ENCODE measurements around the gene ARL17A. TPM values are rescaled to one million over a fixed set of nuclear protein-coding genes. Genes with fewer than 3 reads are reported as not detected.
"Not testable (repeated sequence)": the region's sequence is repeated elsewhere in the genome, so short reads cannot be mapped to it uniquely, and the experiment has no call there.

Gene ARL17A
- 8.9 TPM for total RNA-seq

- DNase-seq (ENCODE audit: low read depth in 2 of 3, low spot score in 2 of 3) = not testable (repeated sequence)
These were observed at the start of gene ARL17A for GRCh38 chr17:46579083-46580075. ARL17A (minus strand) TSS chr17:46579691; CDS start chr17:46576322, 3,369 bp downstream.

GRCh38 chr17:46628753-46629436 lies 49.4 kb upstream of the ARL17A start:
- not testable (repeated sequence) for DNase-seq (ENCODE audit: low read depth in 2 of 3, low spot score in 2 of 3)

DNA sequence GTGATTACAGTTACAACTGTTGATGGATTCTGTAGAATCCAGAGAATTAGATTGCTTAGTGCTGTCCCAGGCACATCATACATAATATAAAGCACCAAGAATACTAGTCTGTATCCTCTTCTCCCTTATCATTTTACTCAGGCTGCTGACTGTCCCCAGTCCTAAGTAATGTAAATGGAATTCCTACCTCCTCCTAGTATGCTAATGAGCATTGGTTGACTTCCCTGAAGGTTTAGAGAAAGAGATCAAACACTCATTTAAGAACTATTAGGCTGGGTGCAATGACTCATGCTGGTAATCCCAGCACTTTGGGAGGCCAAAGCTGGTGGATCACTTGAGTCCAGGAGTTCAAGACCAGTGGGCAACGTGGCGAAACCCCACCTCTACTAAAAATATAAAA lies 48.0 kb upstream of the ARL17A start:
- DNase-seq (ENCODE audit: low read depth in 2 of 3, low spot score in 2 of 3) = not testable (repeated sequence)

DNA sequence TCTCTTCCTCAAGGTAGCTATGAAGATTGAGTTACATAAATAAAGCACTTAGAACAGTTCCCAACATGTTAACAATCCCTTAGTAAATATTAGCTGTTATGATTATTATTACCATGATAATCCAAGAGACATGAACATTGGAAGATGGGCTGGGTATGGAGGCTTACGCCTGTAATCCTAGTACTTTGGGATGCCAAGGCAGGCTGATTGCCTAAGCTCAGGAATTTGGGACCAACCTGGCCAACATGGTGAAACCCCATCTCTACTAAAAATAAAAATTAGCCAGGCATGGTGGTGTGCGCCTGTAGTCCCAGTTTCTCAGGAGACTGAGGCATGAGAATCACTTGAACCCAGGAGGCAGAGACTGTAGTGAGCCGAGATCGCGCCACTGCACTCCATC lies 45.2 kb upstream of the ARL17A start:
- not testable (repeated sequence) for DNase-seq (ENCODE audit: low read depth in 2 of 3, low spot score in 2 of 3)

DNA sequence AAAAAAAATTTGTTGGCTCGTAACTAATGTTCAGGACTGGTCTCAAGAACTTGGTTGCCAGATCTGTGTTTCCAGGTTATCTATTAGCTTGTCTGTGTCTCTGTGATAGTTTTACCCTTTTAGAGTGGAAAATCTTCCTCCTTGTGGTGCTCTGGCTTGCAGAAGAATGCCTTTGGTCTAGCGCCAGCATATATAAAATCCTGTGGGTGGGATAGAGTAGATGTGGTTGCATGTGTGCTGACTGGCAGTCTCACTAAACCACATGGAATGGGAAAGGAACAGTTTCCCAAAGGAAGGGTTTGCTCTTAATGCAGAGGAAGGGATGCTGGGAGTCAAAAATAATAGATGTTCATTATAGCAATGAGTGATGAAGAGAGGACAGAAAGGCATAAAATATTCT lies 44.3 kb upstream of the ARL17A start:
- DNase-seq (ENCODE audit: low read depth in 2 of 3, low spot score in 2 of 3) = not testable (repeated sequence)

GRCh38 chr17:46618975-46619374 lies 39.5 kb upstream of the ARL17A start:
- DNase-seq (ENCODE audit: low read depth in 2 of 3, low spot score in 2 of 3) = not testable (repeated sequence)

- DNase-seq (ENCODE audit: low read depth in 2 of 3, low spot score in 2 of 3) = not testable (repeated sequence)
These were observed 37.6 kb upstream of the ARL17A start for GRCh38 chr17:46617121-46617520.

GRCh38 chr17:46613876-46614275 lies 34.4 kb upstream of the ARL17A start:
- not testable (repeated sequence) for DNase-seq (ENCODE audit: low read depth in 2 of 3, low spot score in 2 of 3)

DNA sequence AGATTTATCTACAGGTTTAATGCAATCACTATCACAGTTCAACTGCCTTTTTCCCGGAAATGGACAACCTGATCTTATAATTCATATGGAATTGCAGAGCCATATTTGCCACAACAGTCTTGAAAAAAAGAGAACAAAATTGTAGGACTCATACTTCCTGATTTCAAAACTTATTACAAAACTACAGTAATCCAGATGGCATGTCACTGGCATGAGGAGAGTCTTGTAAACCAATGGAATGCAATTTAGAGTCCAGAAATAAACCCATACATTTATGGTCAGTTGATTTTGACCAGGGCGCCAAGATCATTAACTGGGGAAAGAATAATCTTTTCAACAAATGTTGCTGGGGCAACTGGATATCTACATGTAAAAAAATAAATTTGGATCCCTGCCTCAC lies 31.8 kb upstream of the ARL17A start:
- DNase-seq (ENCODE audit: low read depth in 2 of 3, low spot score in 2 of 3) = not testable (repeated sequence)

GRCh38 chr17:46603125-46603524 lies 23.6 kb upstream of the ARL17A start:
- DNase-seq (ENCODE audit: low read depth in 2 of 3, low spot score in 2 of 3) = not testable (repeated sequence)

GRCh38 chr17:46600767-46601166 lies 21.3 kb upstream of the ARL17A start:
- DNase-seq (ENCODE audit: low read depth in 2 of 3, low spot score in 2 of 3) = not testable (repeated sequence)

GRCh38 chr17:46598344-46598931 lies 18.9 kb upstream of the ARL17A start:
- not testable (repeated sequence) for DNase-seq (ENCODE audit: low read depth in 2 of 3, low spot score in 2 of 3)

DNA sequence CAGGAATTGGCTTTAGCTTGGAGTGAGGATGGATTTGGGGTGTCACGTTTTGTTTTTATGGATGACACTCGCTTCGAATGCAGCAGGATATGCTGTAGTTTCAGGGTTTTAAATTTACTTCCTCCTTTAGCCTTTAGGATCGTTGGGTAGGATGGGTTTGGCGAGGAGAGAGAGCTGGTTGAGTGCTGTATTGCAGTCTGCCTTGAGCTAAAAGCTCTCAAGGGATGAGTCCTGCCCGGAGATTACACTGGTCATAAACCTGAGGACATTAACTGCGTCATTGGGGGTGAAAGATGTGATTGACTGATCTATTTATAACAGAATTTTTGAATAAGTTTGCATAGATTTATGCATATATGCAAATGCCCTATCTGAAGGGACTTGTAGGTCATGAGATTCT lies 11.8 kb upstream of the ARL17A start:
- DNase-seq (ENCODE audit: low read depth in 2 of 3, low spot score in 2 of 3) = not testable (repeated sequence)

GRCh38 chr17:46590157-46591146 lies 11.0 kb upstream of the ARL17A start, which contains the start of gene NSF:
NSF (plus strand) TSS chr17:46590669; CDS start chr17:46590776, 107 bp downstream.
- not testable (repeated sequence) for DNase-seq (ENCODE audit: low read depth in 2 of 3, low spot score in 2 of 3)

DNA sequence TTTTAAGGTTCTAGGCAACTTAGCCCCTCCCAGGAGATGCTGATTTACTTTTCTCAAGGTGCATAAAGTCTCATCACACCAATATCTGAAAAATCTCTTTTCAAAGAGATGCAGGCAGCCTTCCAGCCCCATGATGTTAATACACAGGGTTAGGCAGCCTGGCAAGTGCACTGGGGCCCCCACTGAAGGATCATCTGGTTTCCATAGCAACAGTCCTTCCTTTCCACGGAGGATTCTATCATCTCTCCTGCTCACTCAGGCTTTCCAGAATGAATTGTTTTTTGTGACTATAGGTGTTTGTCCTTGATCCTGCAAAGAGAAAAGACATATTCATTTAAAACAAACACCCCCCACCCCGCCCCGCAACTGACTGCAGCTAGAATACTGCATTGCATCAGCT lies 6.0 kb upstream of the ARL17A start:
- not testable (repeated sequence) for DNase-seq (ENCODE audit: low read depth in 2 of 3, low spot score in 2 of 3)

DNA sequence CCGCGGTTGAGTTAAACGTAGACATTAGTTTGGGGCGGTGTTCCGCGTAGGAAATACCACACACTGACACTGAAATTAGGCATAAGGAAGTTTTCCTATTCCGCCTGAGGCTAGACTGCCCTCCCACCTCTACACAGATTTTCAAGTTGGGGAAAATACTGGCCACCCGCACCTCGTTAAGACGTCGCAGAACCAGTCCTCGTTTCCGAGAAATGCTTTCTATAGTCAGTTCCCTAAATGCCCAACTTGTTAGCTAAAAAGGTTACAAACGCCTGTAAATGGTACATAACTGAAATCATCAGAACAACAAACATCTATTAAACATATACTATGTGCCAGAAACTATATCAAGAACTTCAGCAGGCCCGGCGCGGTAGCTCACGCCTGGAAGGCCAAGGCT lies 591 bp upstream of the ARL17A start:
- not testable (repeated sequence) for DNase-seq (ENCODE audit: low read depth in 2 of 3, low spot score in 2 of 3)

GRCh38 chr17:46571796-46572195 lies 7.7 kb downstream of the ARL17A start:
- not testable (repeated sequence) for DNase-seq (ENCODE audit: low read depth in 2 of 3, low spot score in 2 of 3)

- DNase-seq (ENCODE audit: low read depth in 2 of 3, low spot score in 2 of 3) = not testable (repeated sequence)
These were observed 12.5 kb downstream of the ARL17A start for GRCh38 chr17:46566980-46567379.

DNA sequence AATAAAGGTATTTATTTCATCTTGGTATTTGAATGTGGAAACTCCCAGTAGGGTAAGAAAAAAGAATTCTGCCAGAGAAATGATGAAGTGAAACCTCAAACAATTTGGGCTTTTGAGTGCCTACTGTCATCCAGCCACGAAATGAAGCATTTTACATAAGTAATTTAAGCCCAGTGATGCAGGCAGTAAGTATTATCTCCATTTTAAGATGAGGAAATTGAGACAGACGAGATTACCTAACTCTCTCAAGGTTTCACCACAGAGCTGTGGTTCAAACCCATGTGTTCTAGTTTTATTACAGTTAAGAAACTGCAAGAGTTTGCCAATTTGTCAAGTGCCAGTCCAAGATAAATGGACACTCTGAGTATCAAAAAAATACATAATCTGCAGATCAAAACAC lies 13.2 kb downstream of the ARL17A start:
- not testable (repeated sequence) for DNase-seq (ENCODE audit: low read depth in 2 of 3, low spot score in 2 of 3)

DNA sequence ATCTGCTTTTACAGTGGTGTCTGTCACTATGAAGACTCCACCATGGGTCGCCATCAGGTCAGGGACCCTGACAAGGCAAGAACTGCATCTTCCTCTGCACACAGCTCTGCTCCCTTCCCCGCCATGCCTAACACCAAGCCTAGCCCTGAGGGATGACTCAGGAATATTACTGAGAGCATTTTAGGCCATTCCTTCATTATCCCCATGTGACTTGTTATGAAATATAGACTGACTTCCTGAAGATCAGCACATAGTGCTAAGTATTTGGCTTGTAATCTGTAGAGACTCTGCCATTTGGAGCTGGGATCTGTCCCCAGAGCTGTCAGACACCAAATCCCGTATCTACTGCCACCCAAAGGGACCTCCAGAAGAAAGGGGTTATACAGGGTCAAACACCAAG lies 19.4 kb downstream of the ARL17A start:
- DNase-seq (ENCODE audit: low read depth in 2 of 3, low spot score in 2 of 3) = not testable (repeated sequence)

All from hematopoietic multipotent progenitor cell (in vitro differentiated cells).